HEK293T (cell line): ENCODE results near the gene CYREN.
A peak's percentile ranks its signal among the peaks of the same experiment; 100 is the strongest.

Experiments used
- CTCF ChIA-PET: fragments of 350-600 bp; formaldehyde crosslinking; extraction: SDS; loops from one replicate; lab custom pipeline; 2021; ENCODE audit warnings: antibody characterized with exemption, inconsistent platforms; lab: Yijun Ruan, JAX
- POLR2A ChIA-PET: fragments of 350-600 bp; formaldehyde crosslinking; extraction: SDS; loops from one replicate; lab custom pipeline; 2020; ENCODE audit warnings: antibody characterized with exemption, inconsistent platforms; lab: Yijun Ruan, JAX
- DNase-seq: peaks from one replicate; pipeline ENCODE4 v3.0.0; 2012; ENCODE audit warnings: mixed read lengths; ENCODE audit errors: extremely low spot score
- ARNT ChIP-seq: fragments of 450-650 bp; IDR thresholded peaks from 2 replicates; pipeline ENCODE4 v1.6.1; 2017; ENCODE audit warnings: mild to moderate bottlenecking
- BHLHE40 ChIP-seq: fragments of 450-650 bp; IDR thresholded peaks from 2 replicates; pipeline ENCODE4 v1.6.1; 2016; ENCODE audit warnings: mild to moderate bottlenecking, moderate library complexity, borderline replicate concordance
- CTBP1 ChIP-seq: fragments of 450-650 bp; IDR thresholded peaks from 2 replicates; pipeline ENCODE4 v1.6.1; 2016; ENCODE audit warnings: borderline replicate concordance
- ELF4 ChIP-seq: fragments of 450-650 bp; IDR thresholded peaks from 2 replicates; pipeline ENCODE4 v1.6.1; 2017; ENCODE audit warnings: antibody characterized with exemption
- FOXA1 ChIP-seq: fragments of 450-650 bp; IDR thresholded peaks from 2 replicates; pipeline ENCODE4 v1.6.1; 2016; ENCODE audit warnings: mild to moderate bottlenecking
- FOXK2 ChIP-seq: fragments of 450-650 bp; IDR thresholded peaks from 2 replicates; pipeline ENCODE4 v1.6.1; 2016; ENCODE audit warnings: mild to moderate bottlenecking
- FOXM1 ChIP-seq: fragments of 450-650 bp; IDR thresholded peaks from 2 replicates; pipeline ENCODE4 v1.6.1; 2017; ENCODE audit warnings: mild to moderate bottlenecking, borderline replicate concordance
- HDGF ChIP-seq: fragments of 450-650 bp; IDR thresholded peaks from 2 replicates; pipeline ENCODE4 v1.6.1; 2017; ENCODE audit warnings: antibody characterized with exemption, borderline replicate concordance
- L3MBTL2 ChIP-seq: fragments of 450-650 bp; conservative IDR thresholded peaks from 2 replicates; pipeline ENCODE4 v1.6.1; 2016; ENCODE audit warnings: mild to moderate bottlenecking
- LEF1 ChIP-seq: fragments of 450-650 bp; IDR thresholded peaks from 2 replicates; pipeline ENCODE4 v1.6.1; 2017; ENCODE audit warnings: mild to moderate bottlenecking, borderline replicate concordance
- NFRKB ChIP-seq: fragments of 450-650 bp; IDR thresholded peaks from 2 replicates; pipeline ENCODE4 v1.6.1; 2016; ENCODE audit warnings: mild to moderate bottlenecking, moderate library complexity
- PKNOX1 ChIP-seq: fragments of 450-650 bp; IDR thresholded peaks from 2 replicates; pipeline ENCODE4 v1.6.1; 2016
- SP1 ChIP-seq: fragments of 450-650 bp; IDR thresholded peaks from 2 replicates; pipeline ENCODE4 v1.6.1; 2017
- SUZ12 ChIP-seq: fragments of 450-650 bp; IDR thresholded peaks from 2 replicates; pipeline ENCODE4 v1.6.1; 2016; ENCODE audit warnings: mild to moderate bottlenecking
- TARDBP ChIP-seq: fragments of 450-650 bp; IDR thresholded peaks from 2 replicates; pipeline ENCODE4 v1.6.1; 2016
- ZNF384 ChIP-seq: fragments of 450-650 bp; IDR thresholded peaks from 2 replicates; pipeline ENCODE4 v1.6.1; 2016

Gene CYREN

GRCh38 chr7:135166338-135166990, 4.0 kb downstream of the CYREN start:
- DNase-seq, result no peak
- no peak for TF ChIP-seq FOXM1
- no peak for TF ChIP-seq LEF1
- no peak for TF ChIP-seq SUZ12
- no peak for TF ChIP-seq NFRKB
- TF ChIP-seq ARNT, result no peak
- TF ChIP-seq ZNF384, result no peak
- no peak for TF ChIP-seq FOXA1
- no peak for TF ChIP-seq ELF4
- no peak for TF ChIP-seq PKNOX1
- ChIA-PET CTCF (no interaction called here), POLR2A (interaction anchor here (1.2 to 3.0 kb wide), 2 partner anchors 9 to 179 kb away, joined by 4 to 16 read pairs; partner anchors contain the start of gene AGBL3)

DNA sequence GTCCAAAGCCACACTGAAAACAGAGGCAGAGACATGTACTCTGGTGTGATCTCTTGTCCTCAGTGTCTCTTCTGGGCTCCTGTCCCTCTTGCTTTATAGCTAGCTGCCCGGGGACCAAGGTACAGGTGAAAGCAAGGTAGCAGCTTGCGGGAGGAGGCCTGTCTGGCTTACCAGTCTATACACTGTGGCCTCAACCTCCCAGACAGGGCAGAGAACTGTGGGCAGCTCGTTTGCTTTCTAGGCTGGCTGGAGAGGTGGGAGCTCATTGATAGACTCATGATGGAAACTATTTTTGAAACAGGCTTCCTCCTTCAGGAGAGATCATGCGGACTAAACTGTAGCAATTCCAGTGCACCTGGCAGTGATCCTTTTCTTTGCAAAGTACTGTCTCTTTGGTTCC, 4.6 kb downstream of the CYREN start:
- ChIA-PET CTCF (no interaction called here), POLR2A (interaction anchor here (1.2 to 3.0 kb wide), 3 partner anchors 45 to 193 kb away, joined by 3 to 16 read pairs (median 4); partner anchors contain the start of genes AGBL3 and WDR91)

DNA sequence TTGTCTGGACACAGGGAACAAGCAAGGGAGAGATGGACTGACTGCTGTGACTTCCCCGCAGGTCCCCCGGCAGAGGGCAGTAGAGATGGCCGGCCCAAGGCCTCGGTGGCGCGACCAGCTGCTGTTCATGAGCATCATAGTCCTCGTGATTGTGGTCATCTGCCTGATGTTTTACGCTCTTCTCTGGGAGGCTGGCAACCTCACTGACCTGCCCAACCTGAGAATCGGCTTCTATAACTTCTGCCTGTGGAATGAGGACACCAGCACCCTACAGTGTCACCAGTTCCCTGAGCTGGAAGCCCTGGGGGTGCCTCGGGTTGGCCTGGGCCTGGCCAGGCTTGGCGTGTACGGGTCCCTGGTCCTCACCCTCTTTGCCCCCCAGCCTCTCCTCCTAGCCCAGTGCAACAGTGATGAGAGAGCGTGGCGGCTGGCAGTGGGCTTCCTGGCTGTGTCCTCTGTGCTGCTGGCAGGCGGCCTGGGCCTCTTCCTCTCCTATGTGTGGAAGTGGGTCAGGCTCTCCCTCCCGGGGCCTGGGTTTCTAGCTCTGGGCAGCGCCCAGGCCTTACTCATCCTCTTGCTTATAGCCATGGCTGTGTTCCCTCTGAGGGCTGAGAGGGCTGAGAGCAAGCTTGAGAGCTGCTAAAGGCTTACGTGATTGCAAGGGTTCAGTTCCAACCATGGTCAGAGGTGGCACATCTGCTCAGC, 6.0 kb downstream of the CYREN start:
- TF ChIP-seq NFRKB (no peak), SUZ12 (no peak), SP1 (no peak), FOXA1 (no peak), LEF1 (no peak), FOXM1 (no peak), ELF4 (no peak), FOXK2 (no peak), HDGF (no peak), ARNT (no peak), L3MBTL2 (no peak), PKNOX1 (no peak), ZNF384 (no peak)
- DNase-seq, result peak; percentile 23
- CTCF ChIA-PET, result interaction anchor here (0.5 kb wide), 1 partner anchor 209 kb away, joined by 3 read pairs; no protein-coding TSS in a partner anchor
- POLR2A ChIA-PET, result interaction anchor here (1.2 to 3.0 kb wide), 3 partner anchors 47 to 192 kb away, joined by 3 to 16 read pairs (median 4); partner anchors contain the start of genes AGBL3 and WDR91

More for the DNA sequence above, 4.6 kb downstream of the CYREN start:
- DNase-seq, result no peak
- no peak for TF ChIP-seq FOXM1
- TF ChIP-seq SP1, result no peak
- TF ChIP-seq ARNT, result no peak
- TF ChIP-seq TARDBP, result no peak
- TF ChIP-seq NFRKB, result no peak
- TF ChIP-seq LEF1, result no peak
- no peak for TF ChIP-seq SUZ12
- TF ChIP-seq FOXA1, result no peak
- no peak for TF ChIP-seq BHLHE40
- TF ChIP-seq HDGF, result no peak
- no peak for TF ChIP-seq CTBP1
- no peak for TF ChIP-seq L3MBTL2
- TF ChIP-seq FOXK2, result no peak
- TF ChIP-seq PKNOX1, result no peak
- no peak for TF ChIP-seq ELF4
- no peak for TF ChIP-seq ZNF384

DNA sequence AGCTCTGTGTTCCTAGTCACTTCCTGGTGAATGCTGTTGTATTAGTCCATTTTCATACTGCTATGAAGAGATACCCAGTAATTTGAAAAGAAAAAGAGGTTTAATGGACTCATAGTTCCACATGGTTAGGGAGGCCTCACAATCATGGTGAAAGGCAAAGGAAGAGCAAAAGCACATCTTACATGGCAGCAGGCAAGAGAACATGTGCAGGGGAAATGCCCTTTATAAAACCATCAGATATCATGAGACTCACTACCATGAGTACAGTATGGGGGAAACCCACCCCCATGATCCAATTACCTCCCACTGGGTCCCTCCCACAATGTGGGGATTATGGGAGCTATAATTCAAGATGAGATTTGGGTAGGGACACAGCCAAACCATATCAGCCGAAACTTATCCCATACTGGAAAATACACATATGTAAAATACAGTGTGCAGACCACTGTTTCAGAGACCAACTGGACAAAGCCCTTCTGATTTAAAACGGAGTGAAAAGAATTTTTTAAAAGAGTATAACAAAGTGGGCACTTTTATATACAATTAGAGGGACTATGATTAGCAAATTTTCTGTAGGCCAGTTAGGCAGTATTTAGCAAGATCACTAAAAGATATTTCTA, 8.0 kb downstream of the CYREN start:
- no peak for DNase-seq
- POLR2A ChIA-PET, result no interaction called here
- TF ChIP-seq HDGF (no peak), FOXK2 (no peak), LEF1 (no peak), ELF4 (no peak), L3MBTL2 (no peak), BHLHE40 (no peak), SUZ12 (no peak), PKNOX1 (no peak), NFRKB (no peak), SP1 (no peak), FOXA1 (no peak), ARNT (no peak), FOXM1 (no peak), TARDBP (no peak), ZNF384 (no peak), CTBP1 (no peak)
- CTCF ChIA-PET, result no interaction called here
